ENCODE measurements around the gene PEAR1.

PEAR1 gene

GRCh38 chr1:156893048-156893953 lies at the start of gene PEAR1:
Gene PEAR1, plus strand, starts transcription at chr1:156893718. Its CDS starts 10,209 bp downstream, at chr1:156903927.
- in situ Hi-C loops (cut with MboI; ENCODE audit: low sequenced_read_pairs) = no loop called here

- in situ Hi-C loops (cut with MboI; ENCODE audit: low sequenced_read_pairs) = no loop called here
These were observed 49.4 kb upstream of the PEAR1 start for GRCh38 chr1:156844102-156844501.

GRCh38 chr1:156844638-156845037 lies 48.9 kb upstream of the PEAR1 start:
- in situ Hi-C loops (cut with MboI; ENCODE audit: low sequenced_read_pairs) = no loop called here

GRCh38 chr1:156845055-156845952 lies 48.2 kb upstream of the PEAR1 start:
- in situ Hi-C loops (cut with MboI; ENCODE audit: low sequenced_read_pairs) = no loop called here

GRCh38 chr1:156845953-156846545 lies 47.5 kb upstream of the PEAR1 start:
- in situ Hi-C loops (cut with MboI; ENCODE audit: low sequenced_read_pairs) = no loop called here

- in situ Hi-C loops (cut with MboI; ENCODE audit: low sequenced_read_pairs) = no loop called here
These were observed 46.9 kb upstream of the PEAR1 start for GRCh38 chr1:156846643-156847042.

- in situ Hi-C loops (cut with MboI; ENCODE audit: low sequenced_read_pairs) = no loop called here
These were observed 45.7 kb upstream of the PEAR1 start for GRCh38 chr1:156847591-156848460.

- in situ Hi-C loops (cut with MboI; ENCODE audit: low sequenced_read_pairs) = no loop called here
These were observed 44.9 kb upstream of the PEAR1 start for GRCh38 chr1:156848461-156849150.

- in situ Hi-C loops (cut with MboI; ENCODE audit: low sequenced_read_pairs) = no loop called here
These were observed 44.4 kb upstream of the PEAR1 start for GRCh38 chr1:156849151-156849496.

- in situ Hi-C loops (cut with MboI; ENCODE audit: low sequenced_read_pairs) = no loop called here
These were observed 41.6 kb upstream of the PEAR1 start for GRCh38 chr1:156851779-156852417.

- in situ Hi-C loops (cut with MboI; ENCODE audit: low sequenced_read_pairs) = no loop called here
These were observed 41.1 kb upstream of the PEAR1 start for GRCh38 chr1:156852418-156852874.

GRCh38 chr1:156853761-156854160 lies 39.8 kb upstream of the PEAR1 start:
- in situ Hi-C loops (cut with MboI; ENCODE audit: low sequenced_read_pairs) = no loop called here

GRCh38 chr1:156854634-156855033 lies 38.9 kb upstream of the PEAR1 start:
- in situ Hi-C loops (cut with MboI; ENCODE audit: low sequenced_read_pairs) = no loop called here

- in situ Hi-C loops (cut with MboI; ENCODE audit: low sequenced_read_pairs) = no loop called here
These were observed 37.2 kb upstream of the PEAR1 start for GRCh38 chr1:156856282-156856785.

GRCh38 chr1:156857532-156857931 lies 36.0 kb upstream of the PEAR1 start:
- in situ Hi-C loops (cut with MboI; ENCODE audit: low sequenced_read_pairs) = no loop called here

GRCh38 chr1:156858555-156858956 lies 35.0 kb upstream of the PEAR1 start:
- in situ Hi-C loops (cut with MboI; ENCODE audit: low sequenced_read_pairs) = no loop called here

- in situ Hi-C loops (cut with MboI; ENCODE audit: low sequenced_read_pairs) = no loop called here
These were observed 34.5 kb upstream of the PEAR1 start, which contains the start of gene INSRR for GRCh38 chr1:156858959-156859522. Gene INSRR, minus strand, starts transcription at chr1:156859117. Its CDS starts 496 bp downstream, at chr1:156858621.

GRCh38 chr1:156859523-156860112 lies 33.9 kb upstream of the PEAR1 start:
- in situ Hi-C loops (cut with MboI; ENCODE audit: low sequenced_read_pairs) = no loop called here
